Colonic mucosa (tissue), 4 donors: ENCODE measurements around the gene SOX11. TPM values are rescaled to one million over a fixed set of nuclear protein-coding genes. Genes with fewer than 3 reads are reported as not detected.

ENCODE experiments used
- DNase-seq: peaks from one replicate; pipeline ENCODE4 v3.0.0-alpha.2; 2020
- H3K27ac ChIP-seq: fragments of 200-600 bp; one replicate; pipeline ENCODE4 v1.8.0; 2021
- H3K27me3 ChIP-seq: fragments of 200-600 bp; one replicate; pipeline ENCODE4 v1.8.0; 2021
- H3K36me3 ChIP-seq: fragments of 200-600 bp; one replicate; pipeline ENCODE4 v1.8.0; 2021
- H3K4me1 ChIP-seq: fragments of 200-600 bp; one replicate; pipeline ENCODE4 v1.8.0; 2021; ENCODE audit warnings: mild to moderate bottlenecking
- H3K4me3 ChIP-seq: fragments of 200-600 bp; one replicate; pipeline ENCODE4 v1.8.0; 2021
- H3K9ac ChIP-seq, 2 donors: one replicate each; pipeline ENCODE4 v1.7.0; 2013; ENCODE audit warnings: control low read depth in 2 of 2, low read depth in 2 of 2, low read length in 2 of 2
- H3K9me3 ChIP-seq: fragments of 200-600 bp; one replicate; pipeline ENCODE4 v1.8.0; 2021
- intact Hi-C: fragments of 100-400 bp; cut with DNase I; formaldehyde crosslinking; loops from one replicate; pipeline ENCODE4 v1.14.1; 2022
- total RNA-seq, 2 donors: library from RNA; stranded (reverse); fragmentation: NEBNext Ultra II Directional in 1 of 2; extraction: Animal tissue kit (Norgen Biotek cat#: 25700) in 1 of 2; gene quantifications; one replicate each; pipeline ENCODE4 v1.2.1, GENCODE V29; 2021
- TF ChIP-seq, protein P1 (sequence below): fragments of 200-600 bp; IDR thresholded peaks from one replicate; pipeline ENCODE4 v1.8.0; 2022; ENCODE audit warnings: antibody characterized with exemption, mild to moderate bottlenecking
- donor health status: healthy.
- donor health status: DM: no; HTN: no; CAD: no.
- donor health status: DM: no; HTN: no; CAD: no.

SOX11 gene
- total RNA-seq, 2 donors from 2014 or later, result 0.35 TPM; not detected in 1

GRCh38 chr2:5686068-5686467, 6.1 kb upstream of the SOX11 start:
- Histone ChIP-seq H3K9ac (no peak overlapping the region), H3K4me3 (no peak overlapping the region), H3K36me3 (no peaks in the 10 kb centered on the region), H3K4me1 (no peaks in the 10 kb centered on the region), H3K9me3 (no peaks in the 10 kb centered on the region), H3K27ac (no peak overlapping the region), H3K27me3 (no peaks in the 10 kb centered on the region)
- DNase-seq, result no peak
- TF ChIP-seq, protein P1, sequence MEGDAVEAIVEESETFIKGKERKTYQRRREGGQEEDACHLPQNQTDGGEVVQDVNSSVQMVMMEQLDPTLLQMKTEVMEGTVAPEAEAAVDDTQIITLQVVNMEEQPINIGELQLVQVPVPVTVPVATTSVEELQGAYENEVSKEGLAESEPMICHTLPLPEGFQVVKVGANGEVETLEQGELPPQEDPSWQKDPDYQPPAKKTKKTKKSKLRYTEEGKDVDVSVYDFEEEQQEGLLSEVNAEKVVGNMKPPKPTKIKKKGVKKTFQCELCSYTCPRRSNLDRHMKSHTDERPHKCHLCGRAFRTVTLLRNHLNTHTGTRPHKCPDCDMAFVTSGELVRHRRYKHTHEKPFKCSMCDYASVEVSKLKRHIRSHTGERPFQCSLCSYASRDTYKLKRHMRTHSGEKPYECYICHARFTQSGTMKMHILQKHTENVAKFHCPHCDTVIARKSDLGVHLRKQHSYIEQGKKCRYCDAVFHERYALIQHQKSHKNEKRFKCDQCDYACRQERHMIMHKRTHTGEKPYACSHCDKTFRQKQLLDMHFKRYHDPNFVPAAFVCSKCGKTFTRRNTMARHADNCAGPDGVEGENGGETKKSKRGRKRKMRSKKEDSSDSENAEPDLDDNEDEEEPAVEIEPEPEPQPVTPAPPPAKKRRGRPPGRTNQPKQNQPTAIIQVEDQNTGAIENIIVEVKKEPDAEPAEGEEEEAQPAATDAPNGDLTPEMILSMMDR, result no peak
- intact Hi-C loops, result no loop called here

GRCh38 chr2:5686536-5686935, 5.6 kb upstream of the SOX11 start:
- TF ChIP-seq, protein P1, result no peak
- Histone ChIP-seq H3K4me1 (no peaks in the 10 kb centered on the region), H3K27ac (no peak overlapping the region), H3K9ac (no peak overlapping the region), H3K36me3 (no peaks in the 10 kb centered on the region), H3K9me3 (no peaks in the 10 kb centered on the region), H3K4me3 (no peak overlapping the region), H3K27me3 (no peaks in the 10 kb centered on the region)
- intact Hi-C loops, result no loop called here
- no peak for DNase-seq

DNA sequence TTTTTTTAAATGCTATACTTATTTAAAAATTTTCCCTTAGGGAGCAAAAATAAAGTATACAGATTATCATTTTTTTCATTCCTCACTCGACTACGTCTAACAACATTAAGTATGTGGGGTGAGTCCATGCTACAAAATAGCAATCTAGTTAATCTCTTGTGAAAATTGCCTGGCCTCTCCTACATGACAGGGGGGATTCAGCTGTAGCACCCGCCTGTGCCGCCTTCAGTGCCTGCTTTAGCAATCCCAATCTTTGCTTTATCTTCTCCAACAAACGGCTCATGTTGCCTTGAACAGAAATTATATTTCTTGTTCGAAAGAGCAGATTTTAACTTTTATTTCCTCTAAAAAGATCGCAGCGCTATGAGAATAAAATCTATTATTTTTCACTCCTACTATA, 2.4 kb upstream of the SOX11 start:
- peaks cover 15% of the 10 kb centered on the region for H3K27me3 ChIP-seq
- H3K36me3 ChIP-seq, result no peaks in the 10 kb centered on the region
- H3K4me1 ChIP-seq, result no peaks in the 10 kb centered on the region
- intact Hi-C loops, result no loop called here
- H3K9ac ChIP-seq, result no peak overlapping the region
- TF ChIP-seq, protein P1, result no peak
- no peaks in the 10 kb centered on the region for H3K9me3 ChIP-seq
- no peak for DNase-seq
- no peak overlapping the region for H3K4me3 ChIP-seq
- H3K27ac ChIP-seq, result no peak overlapping the region

GRCh38 chr2:5690286-5690685, 1.9 kb upstream of the SOX11 start:
- Histone ChIP-seq H3K27ac (no peak overlapping the region), H3K9me3 (no peaks in the 10 kb centered on the region), H3K27me3 (peaks cover 19% of the 10 kb centered on the region), H3K4me3 (no peak overlapping the region), H3K36me3 (no peaks in the 10 kb centered on the region), H3K4me1 (no peaks in the 10 kb centered on the region), H3K9ac (no peak overlapping the region)
- intact Hi-C loops, result no loop called here
- no peak for DNase-seq
- TF ChIP-seq, protein P1, result no peak

DNA sequence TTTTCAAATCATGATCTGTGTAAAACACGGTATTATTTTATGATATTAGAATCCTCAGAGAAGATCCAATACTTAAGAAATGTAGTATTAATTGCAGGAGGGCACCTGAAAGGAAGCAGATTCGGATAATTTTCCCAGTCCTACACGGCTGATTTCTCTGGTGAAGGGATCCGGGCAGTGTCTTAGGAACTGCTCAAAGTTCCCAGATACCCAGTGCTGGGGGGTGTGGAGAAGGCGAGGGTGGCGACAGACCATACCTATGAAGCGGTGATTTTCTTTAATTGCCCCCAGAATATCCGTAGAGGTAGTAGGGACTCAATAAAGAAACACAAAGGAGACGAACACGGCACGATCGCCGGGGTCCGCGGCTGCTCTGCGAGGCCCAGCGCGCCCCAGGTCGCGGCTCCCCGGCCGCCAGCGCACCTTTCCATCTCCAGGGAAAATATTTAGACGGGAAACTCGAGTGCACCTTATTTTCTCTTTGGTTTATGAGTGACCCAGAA, 1.4 kb upstream of the SOX11 start:
- no peak overlapping the region for H3K27ac ChIP-seq
- TF ChIP-seq, protein P1, result no peak
- H3K9ac ChIP-seq, result no peak overlapping the region
- H3K9me3 ChIP-seq, result no peaks in the 10 kb centered on the region
- peaks cover 24% of the 10 kb centered on the region for H3K27me3 ChIP-seq
- intact Hi-C loops, result no loop called here
- no peak overlapping the region for H3K4me3 ChIP-seq
- H3K4me1 ChIP-seq, result no peaks in the 10 kb centered on the region
- no peak for DNase-seq
- no peaks in the 10 kb centered on the region for H3K36me3 ChIP-seq
